Activated CD4-positive, CD25-positive, alpha-beta regulatory T cell treated with anti-CD3 and anti-CD28 coated beads, Interleukin-2, amount 50 U/mL, for 72 hours (primary cell): ENCODE results near the gene SLMAP.

Experiments used
- DNase-seq: peaks from one replicate; pipeline ENCODE4 v3.0.0; 2021

The SLMAP gene

GRCh38 chr3:57968501-57968900 is 212.4 kb downstream of the SLMAP start:
- DNase-seq, result no peak

DNA sequence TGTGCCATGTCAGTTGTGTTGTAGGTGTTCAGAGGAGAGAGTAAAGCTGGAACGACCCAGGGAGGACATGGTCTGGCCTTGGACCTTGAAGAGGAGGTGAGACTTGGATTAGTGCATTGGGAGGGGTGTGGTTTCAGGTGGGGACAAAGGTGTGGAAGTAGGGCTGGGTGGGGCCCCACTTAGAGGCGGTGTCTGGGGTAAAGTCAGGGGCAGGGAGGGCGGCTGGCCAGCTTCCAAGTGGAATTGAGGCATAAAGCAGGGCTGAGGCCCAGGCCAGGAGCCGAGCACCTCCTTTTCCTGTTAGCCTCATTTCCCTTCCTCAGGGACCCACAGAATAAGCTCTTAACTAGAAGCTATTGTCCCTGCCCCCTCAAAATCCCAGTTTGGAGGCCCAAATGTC is 215.9 kb downstream of the SLMAP start:
- no peak for DNase-seq

DNA sequence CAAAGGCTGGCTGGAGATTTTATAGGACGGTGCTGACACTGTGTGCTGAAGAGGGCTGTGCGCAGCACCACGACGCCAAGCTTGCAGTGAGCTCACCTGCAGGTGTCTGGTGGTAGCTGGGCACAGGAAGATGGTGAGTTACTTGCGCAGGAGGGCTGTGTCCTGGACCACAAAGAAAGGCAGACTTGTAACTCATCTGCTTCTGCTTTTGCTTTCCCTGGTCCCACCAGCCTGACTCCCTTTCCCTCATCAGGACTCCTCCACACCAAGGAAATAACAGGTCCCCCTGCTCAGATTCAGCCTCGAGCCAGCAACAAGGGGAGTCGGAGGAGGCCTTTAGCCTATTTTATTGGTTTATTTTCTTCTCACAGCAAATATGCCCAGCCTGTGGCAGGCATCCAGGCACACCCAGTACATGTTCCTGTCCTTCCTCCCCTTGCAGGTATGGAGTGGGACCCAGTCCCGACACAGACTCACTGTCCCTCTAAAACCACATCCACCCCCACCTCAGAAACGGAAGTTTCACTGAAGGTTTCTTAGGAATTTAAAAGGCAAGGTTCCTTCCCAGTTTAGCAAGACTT is 216.5 kb downstream of the SLMAP start:
- no peak for DNase-seq

DNA sequence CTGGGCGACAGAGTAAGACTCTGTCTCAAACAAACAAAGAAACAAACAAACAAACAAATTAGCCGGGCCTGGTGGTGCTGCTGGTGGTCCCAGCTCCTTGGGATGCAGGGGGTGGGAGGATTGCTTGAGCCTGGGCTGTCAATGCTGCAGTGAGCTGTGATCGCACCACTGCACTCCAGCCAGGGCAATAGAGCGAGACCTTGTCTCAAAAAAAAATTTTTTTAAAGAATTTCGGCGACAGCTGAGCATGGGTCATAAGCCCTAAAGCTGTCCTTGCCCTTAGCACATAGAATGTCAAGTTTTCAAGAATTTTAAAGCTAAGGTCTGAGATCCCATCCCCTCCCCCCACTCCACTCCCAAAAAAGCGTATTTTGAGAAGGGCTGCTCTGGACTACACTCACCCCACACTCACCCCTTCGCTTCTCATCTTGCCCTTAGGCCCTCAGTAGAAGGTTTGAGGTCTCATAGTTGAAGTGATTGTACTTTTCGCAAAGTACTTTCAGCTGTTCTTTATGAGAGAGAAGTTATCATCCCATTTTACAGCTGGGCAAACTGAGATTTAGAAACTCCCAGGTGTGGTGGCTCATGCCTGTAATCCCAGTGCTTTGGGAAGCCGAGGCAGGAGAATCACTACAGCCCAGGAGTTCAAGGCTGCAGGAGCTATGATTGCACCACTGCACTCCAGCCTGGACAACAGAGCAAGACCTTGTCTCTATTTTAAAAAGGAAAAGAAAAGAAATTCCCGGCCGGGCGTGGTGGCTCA is 217.8 kb downstream of the SLMAP start:
- DNase-seq, result no peak

DNA sequence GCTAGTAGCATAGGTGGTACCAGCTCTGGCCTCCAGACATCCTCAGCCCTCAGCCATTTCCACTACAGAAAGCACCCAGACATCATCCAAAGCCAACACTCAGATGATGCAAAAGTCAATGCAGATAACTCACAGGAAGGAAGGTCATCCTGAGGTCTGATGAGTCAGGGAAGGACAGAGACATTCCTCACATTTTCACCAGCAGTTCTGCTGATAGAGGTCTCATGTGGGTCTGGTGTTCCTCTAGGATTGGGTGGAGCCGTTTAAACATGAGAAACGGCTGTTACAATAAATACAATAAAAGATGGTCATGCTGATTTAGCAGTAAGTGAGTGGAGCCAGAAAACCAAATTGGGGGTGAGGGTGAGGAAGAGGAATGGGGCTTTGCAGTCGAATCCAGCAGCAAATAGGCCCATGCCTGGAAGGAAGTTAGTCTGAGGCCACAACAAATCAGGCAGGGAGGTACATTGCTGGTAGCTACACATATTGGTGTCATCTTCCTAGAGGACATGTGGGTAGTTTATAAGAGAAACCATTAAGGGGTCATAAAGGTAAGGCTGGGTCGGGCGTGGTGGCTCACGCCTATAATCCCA is 218.8 kb downstream of the SLMAP start:
- no peak for DNase-seq

DNA sequence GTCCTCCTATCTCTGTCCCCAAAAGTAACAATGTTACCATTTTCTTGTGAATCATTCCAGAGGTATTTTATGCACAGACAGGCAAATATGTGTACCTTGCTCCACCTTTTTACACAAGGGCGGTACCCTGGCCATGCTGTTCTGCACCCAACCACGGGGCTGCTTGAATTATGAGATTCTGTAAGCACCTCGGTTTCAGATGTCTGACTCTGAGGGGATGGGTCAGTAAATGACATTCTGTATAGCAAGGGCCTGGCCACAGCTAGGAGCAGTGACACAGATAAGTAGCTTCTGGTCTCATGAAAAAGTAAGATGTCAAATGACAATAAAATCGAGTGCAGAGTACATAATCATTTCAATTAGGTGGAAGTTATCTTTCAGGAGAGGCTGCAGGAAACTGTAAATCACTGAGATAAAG is 221.7 kb downstream of the SLMAP start:
- DNase-seq, result no peak

- no peak for DNase-seq
Observed at GRCh38 chr3:57978316-57978715, 222.2 kb downstream of the SLMAP start.
